Measurements from ENCODE around the gene DDX17.
"Not testable (repeated sequence)": the region's sequence is repeated elsewhere in the genome, so short reads cannot be mapped to it uniquely, and the experiment has no call there.

The DDX17 gene

DNA sequence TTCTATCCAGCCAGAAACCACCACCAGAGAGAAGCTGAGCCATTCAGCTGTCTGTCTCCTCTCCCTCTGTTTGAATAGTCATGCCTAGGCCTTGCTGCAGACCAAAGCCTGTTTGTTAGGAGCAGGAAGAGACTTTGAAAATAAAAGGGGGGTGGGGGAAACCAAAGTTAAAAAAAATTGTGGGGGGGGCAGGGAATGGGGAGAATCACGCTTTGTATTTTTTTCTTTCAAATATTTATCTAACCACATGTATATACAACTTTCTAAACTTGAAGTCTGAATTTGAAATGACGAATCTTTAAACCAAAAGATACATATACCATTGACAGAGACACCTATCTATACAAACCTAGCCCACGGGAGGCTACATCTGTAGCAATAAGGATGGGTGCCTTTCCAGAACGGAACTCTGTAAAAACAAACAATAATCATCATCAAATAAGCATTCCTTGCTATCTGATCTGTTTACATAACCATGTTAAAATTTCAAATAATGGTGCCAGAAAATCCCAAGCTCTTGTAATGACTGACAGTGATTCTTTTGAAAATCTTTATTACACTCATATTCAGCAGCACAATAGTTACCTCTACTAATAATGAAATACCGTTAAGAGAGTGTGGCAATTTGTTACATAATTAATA lies 14.3 kb downstream of the DDX17 start:
- no peak for DNase-seq (ENCODE audit: low spot score)

DNA sequence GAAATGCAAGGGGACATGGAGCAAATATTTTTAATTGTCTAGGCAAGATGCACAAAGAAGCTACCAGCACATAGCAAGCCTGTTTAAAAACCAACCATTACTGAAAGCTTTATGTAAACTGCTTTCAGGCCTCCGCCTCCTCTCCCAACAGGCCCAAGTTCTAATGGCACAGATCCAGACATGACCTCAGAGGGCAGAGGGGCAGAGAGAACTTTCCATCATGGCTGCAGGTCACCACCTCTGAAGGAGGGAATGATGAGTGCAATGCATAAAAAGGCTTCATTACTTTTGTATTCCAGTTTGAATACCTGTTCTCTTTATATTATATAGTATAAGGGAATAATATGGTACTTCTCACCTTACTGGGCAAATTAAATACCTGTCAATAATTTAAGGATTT lies 15.2 kb downstream of the DDX17 start:
- no peak for DNase-seq (ENCODE audit: low spot score)

- no peak for DNase-seq (ENCODE audit: low spot score)
These were observed 15.6 kb downstream of the DDX17 start for GRCh38 chr22:38490475-38490874.

- DNase-seq (ENCODE audit: low spot score) = no peak
These were observed 16.5 kb downstream of the DDX17 start for GRCh38 chr22:38489561-38490145.

DNA sequence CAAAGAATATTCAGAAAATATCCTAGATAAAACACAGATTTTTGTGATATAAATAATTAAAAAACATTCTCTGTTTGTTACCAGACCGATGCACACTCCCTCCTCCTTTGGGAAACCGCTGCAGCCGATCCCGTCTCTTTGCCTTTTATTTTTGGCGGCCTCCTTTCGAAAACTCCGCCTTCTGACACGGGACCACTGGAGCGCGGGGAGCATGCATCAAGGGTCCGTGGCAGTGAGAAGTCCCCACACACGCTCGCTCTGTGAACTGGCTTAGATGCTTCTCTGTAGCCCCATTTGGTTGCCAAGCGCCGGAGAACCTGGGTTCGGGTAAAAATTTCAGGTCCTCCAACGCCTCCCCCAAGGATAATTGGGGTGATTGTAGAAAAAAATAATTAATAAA lies 17.0 kb downstream of the DDX17 start:
- DNase-seq (ENCODE audit: low spot score) = no peak

DNA sequence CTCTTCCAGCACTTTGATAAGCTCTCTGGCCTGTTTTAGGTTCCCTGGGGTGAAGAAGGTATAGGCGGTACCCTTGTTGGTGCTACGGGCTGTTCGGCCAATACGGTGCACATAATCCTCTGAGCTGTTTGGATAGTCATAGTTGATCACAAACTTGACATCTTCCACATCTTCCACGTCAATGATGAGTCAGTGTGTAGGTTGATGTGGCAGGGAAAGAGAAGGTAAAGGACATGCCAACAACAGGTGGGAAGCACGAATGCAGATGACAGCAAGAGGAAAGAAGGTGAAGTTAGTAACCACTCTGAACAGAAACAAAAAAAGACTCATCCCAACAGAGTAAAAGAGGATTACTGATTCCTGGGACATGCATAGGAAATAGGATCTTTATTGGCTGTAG lies 18.2 kb downstream of the DDX17 start:
- DNase-seq (ENCODE audit: low spot score) = no peak

- DNase-seq (ENCODE audit: low spot score) = no peak
These were observed 20.3 kb downstream of the DDX17 start for GRCh38 chr22:38485783-38486182.

- DNase-seq (ENCODE audit: low spot score) = no peak
These were observed 21.9 kb downstream of the DDX17 start for GRCh38 chr22:38484244-38484643.

DNA sequence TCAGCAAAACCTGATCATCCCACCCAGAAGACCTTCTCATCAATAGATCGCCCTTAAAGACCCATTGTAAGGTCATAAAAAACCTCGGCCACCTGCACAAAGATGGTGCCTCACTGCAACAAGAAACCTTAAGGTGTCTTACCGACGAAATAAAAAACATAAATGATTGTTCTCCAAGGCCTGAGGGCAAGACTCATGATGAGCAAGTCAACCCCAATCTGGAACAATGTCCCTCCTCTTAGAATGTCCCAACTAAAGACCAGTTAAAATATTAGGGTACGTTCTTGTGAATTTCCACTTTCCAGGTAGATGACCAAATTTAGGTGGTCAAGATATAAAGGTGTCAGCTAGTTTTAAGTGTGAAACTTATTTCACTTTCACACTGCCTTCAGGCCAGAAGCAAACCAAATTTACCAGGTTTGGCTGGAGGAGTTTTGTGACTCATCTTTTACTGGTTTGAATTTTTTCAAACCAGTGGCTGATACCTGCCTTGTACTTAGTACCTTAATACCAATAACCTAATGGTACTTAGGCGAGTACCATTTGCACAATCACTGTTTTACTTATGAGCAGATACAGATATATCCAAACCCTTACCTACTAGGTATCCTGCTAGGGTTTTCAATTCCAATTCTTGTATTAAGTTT lies 23.3 kb downstream of the DDX17 start:
- no peak for DNase-seq (ENCODE audit: low spot score)

- DNase-seq (ENCODE audit: low spot score) = no peak
These were observed 24.2 kb downstream of the DDX17 start for GRCh38 chr22:38481871-38482332.

DNA sequence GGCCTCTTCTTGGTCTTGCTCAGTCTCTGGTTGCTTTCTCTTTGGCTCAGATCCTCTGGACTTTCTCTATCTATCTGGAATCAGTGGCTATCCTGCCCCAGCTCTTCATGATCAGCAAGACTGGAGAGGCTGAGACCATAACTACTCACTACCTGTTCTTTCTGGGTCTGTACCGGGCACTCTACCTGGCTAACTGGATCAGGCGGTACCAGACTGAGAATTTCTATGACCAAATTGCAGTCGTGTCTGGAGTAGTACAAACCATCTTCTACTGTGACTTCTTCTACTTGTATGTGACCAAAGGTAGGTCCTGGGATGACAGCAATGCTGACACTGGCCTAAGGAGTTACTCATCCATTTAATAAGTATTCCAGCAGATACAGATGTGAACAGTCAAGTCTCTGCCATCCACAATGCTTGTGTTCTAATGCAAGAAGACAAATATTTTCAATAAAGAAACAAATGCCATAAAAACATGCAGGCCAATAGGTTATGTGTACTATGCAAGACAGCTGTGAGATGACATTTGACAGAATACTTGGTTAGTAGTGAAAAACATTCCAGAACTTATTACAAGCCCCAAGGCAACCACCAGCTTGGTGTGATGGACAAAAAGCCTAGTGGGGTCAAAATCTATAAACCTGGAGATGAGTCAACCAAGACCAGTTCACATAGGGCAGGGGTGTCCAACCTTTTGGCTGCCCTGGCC lies 24.8 kb downstream of the DDX17 start:
- DNase-seq (ENCODE audit: low spot score) = no peak

GRCh38 chr22:38479096-38479837 lies 26.8 kb downstream of the DDX17 start:
- no peak for DNase-seq (ENCODE audit: low spot score)

- no peak for DNase-seq (ENCODE audit: low spot score)
These were observed 28.5 kb downstream of the DDX17 start for GRCh38 chr22:38477585-38477984.

- DNase-seq (ENCODE audit: low spot score) = no peak
These were observed 32.0 kb downstream of the DDX17 start for GRCh38 chr22:38474003-38474607.

GRCh38 chr22:38471237-38471636 lies 34.9 kb downstream of the DDX17 start:
- no peak for DNase-seq (ENCODE audit: low spot score)

DNA sequence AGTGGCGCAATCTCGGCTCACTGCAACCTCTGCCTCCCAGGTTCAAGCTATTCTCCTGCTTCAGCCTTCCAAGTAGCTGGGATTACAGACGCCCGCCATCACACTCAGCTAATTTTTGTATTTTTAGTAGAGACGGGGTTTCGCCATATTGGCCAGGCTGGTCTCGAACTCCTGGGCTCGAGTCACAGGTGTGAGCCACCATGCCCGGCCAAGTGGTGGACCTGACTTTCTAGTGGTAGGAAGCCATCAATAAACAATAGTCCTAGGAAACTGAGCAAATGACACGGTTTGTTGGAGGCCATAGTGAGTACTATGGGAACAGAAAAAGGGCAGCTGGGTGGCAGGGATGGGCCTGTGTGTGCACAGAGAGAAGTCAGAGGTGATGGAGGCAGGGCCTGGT lies 35.9 kb downstream of the DDX17 start:
- DNase-seq (ENCODE audit: low spot score) = not testable (repeated sequence)

GRCh38 chr22:38469306-38469781 lies 36.8 kb downstream of the DDX17 start:
- DNase-seq (ENCODE audit: low spot score) = no peak

- DNase-seq (ENCODE audit: low spot score) = no peak
These were observed 37.4 kb downstream of the DDX17 start for GRCh38 chr22:38468443-38469305.

DNA sequence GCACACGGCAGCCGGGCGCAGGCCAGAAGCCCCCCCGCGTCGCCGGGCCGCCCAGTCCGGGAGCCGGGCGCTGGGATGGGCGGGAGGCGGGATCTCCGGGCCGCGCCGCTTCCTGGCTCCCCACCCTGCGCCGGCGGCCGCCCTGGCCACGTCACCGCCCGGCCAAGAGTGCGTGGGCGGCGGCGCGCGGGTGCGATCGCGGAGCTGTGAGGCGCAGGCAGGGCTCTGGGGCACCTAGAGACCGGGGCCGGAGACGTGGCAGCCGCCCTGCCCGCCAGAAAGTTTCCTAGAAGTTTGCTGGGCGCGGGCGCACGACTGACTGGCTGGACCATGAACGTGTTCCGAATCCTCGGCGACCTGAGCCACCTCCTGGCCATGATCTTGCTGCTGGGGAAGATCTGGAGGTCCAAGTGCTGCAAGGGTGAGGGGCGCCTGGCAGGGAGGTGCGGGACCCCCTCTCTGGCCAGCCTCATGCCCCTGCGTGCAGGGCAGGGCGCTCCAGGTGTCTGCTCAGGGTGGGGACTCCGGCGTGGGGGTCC lies 38.1 kb downstream of the DDX17 start, which contains the start of gene KDELR3:
Gene KDELR3 (plus strand): TSS at position 193 of the 539 bp plus-strand sequence. CDS start 138 bp downstream, at position 331.
- no peak for DNase-seq (ENCODE audit: low spot score)

DNA sequence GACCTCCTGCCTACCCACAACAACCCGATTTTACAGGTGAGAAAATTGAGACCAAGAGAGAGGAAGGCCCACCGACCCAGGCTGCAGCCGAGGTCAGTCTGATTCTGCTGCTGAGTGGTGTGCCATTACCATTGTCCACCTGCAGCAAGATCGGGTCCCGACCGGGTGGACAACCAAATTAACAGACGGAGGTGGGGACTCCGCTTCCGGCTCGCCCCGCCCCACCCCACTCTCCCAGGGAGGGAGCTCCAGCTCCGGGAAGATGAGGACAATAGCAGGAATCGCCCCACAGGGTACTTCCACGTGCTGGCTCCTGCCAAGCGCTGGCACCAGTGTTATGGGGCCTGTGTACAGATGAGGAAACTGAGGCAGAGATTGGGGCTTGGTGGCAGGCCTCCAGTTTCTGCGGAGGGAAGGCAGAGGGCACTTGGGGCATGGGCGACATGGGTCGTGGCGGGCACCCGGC lies 38.6 kb downstream of the DDX17 start:
- peak; percentile 85 for DNase-seq (ENCODE audit: low spot score)

Measured in HuH-7 (cell line).